ENCODE results near the gene MCC.

MCC gene

GRCh38 chr5:113183694-113184093, 304.6 kb downstream of the MCC start:
- Mint-ChIP-seq H3K4me3 (no peak overlapping the region), H3K36me3 (ENCODE audit: insufficient read depth) (no peaks in the 10 kb centered on the region), H3K4me1 (ENCODE audit: low read depth in 2 of 2) (peaks cover 0 to 10% of the 10 kb centered on the region in 2 donors), H3K27me3 (no peaks in the 10 kb centered on the region), H3K9me3 (no peaks in the 10 kb centered on the region), H3K27ac (no peak overlapping the region)
- DNase-seq (no peak), ATAC-seq (replicated peaks) (no peak)

GRCh38 chr5:113182658-113183344, 305.5 kb downstream of the MCC start:
- ATAC-seq (replicated peaks) (no peak), DNase-seq (no peak)
- no peak overlapping the region for H3K27ac Mint-ChIP-seq
- H3K9me3 Mint-ChIP-seq: no peaks in the 10 kb centered on the region
- no peaks in the 10 kb centered on the region for H3K27me3 Mint-ChIP-seq
- H3K4me3 Mint-ChIP-seq: no peak overlapping the region
- H3K36me3 Mint-ChIP-seq (ENCODE audit: insufficient read depth): no peaks in the 10 kb centered on the region
- H3K4me1 Mint-ChIP-seq (ENCODE audit: low read depth in 2 of 2): peaks cover 0 to 10% of the 10 kb centered on the region in 2 donors

- DNase-seq (no peak), ATAC-seq (replicated peaks) (no peak)
- H3K9me3 Mint-ChIP-seq: no peaks in the 10 kb centered on the region
- H3K27ac Mint-ChIP-seq: no peak overlapping the region
- peaks cover 0 to 2% of the 10 kb centered on the region in 2 donors for H3K27me3 Mint-ChIP-seq
- no peaks in the 10 kb centered on the region for H3K36me3 Mint-ChIP-seq (ENCODE audit: insufficient read depth)
- no peak overlapping the region for H3K4me3 Mint-ChIP-seq
- peaks cover 0 to 10% of the 10 kb centered on the region in 2 donors for H3K4me1 Mint-ChIP-seq (ENCODE audit: low read depth in 2 of 2)
Observed at GRCh38 chr5:113181853-113182490, 306.3 kb downstream of the MCC start.

GRCh38 chr5:113181409-113181808, 306.8 kb downstream of the MCC start:
- Mint-ChIP-seq H3K4me3 (no peak overlapping the region), H3K27ac (no peak overlapping the region), H3K4me1 (ENCODE audit: low read depth in 2 of 2) (peaks cover 0 to 10% of the 10 kb centered on the region in 2 donors), H3K36me3 (ENCODE audit: insufficient read depth) (no peaks in the 10 kb centered on the region), H3K27me3 (peaks cover 6 to 8% of the 10 kb centered on the region in 2 donors), H3K9me3 (no peaks in the 10 kb centered on the region)
- no peak for DNase-seq
- ATAC-seq (replicated peaks): no peak

GRCh38 chr5:113179156-113179555, 309.1 kb downstream of the MCC start:
- Mint-ChIP-seq H3K27me3 (peaks cover 7 to 10% of the 10 kb centered on the region in 2 donors), H3K36me3 (ENCODE audit: insufficient read depth) (no peaks in the 10 kb centered on the region), H3K4me3 (no peak overlapping the region), H3K4me1 (ENCODE audit: low read depth in 2 of 2) (peaks cover 0 to 10% of the 10 kb centered on the region in 2 donors), H3K9me3 (no peaks in the 10 kb centered on the region), H3K27ac (no peak overlapping the region)
- ATAC-seq (replicated peaks): no peak
- DNase-seq: no peak

GRCh38 chr5:113178073-113178779, 310.0 kb downstream of the MCC start:
- H3K36me3 Mint-ChIP-seq (ENCODE audit: insufficient read depth): no peaks in the 10 kb centered on the region
- H3K27me3 Mint-ChIP-seq: peaks cover 10 to 15% of the 10 kb centered on the region in 2 donors
- no peak overlapping the region for H3K4me3 Mint-ChIP-seq
- no peak for ATAC-seq (replicated peaks)
- H3K27ac Mint-ChIP-seq: no peak overlapping the region
- no peaks in the 10 kb centered on the region for H3K9me3 Mint-ChIP-seq
- DNase-seq: no peak
- H3K4me1 Mint-ChIP-seq (ENCODE audit: low read depth in 2 of 2): peaks cover 0 to 10% of the 10 kb centered on the region in 2 donors

- DNase-seq (no peak), ATAC-seq (replicated peaks) (no peak)
- Mint-ChIP-seq H3K27me3 (peaks cover 10 to 23% of the 10 kb centered on the region in 2 donors), H3K4me3 (no peak overlapping the region), H3K9me3 (no peaks in the 10 kb centered on the region), H3K4me1 (ENCODE audit: low read depth in 2 of 2) (peaks cover 0 to 7% of the 10 kb centered on the region in 2 donors), H3K27ac (no peak overlapping the region), H3K36me3 (ENCODE audit: insufficient read depth) (no peaks in the 10 kb centered on the region)
Observed at GRCh38 chr5:113177225-113177624, 311.0 kb downstream of the MCC start.

- DNase-seq: no peak
- H3K4me1 Mint-ChIP-seq (ENCODE audit: low read depth in 2 of 2): peaks cover 0 to 3% of the 10 kb centered on the region in 2 donors
- H3K27ac Mint-ChIP-seq: no peak overlapping the region
- no peaks in the 10 kb centered on the region for H3K9me3 Mint-ChIP-seq
- peaks cover 10 to 23% of the 10 kb centered on the region in 2 donors for H3K27me3 Mint-ChIP-seq
- no peak for ATAC-seq (replicated peaks)
- H3K36me3 Mint-ChIP-seq (ENCODE audit: insufficient read depth): no peaks in the 10 kb centered on the region
- H3K4me3 Mint-ChIP-seq: no peak overlapping the region
Observed at GRCh38 chr5:113176734-113177133, 311.5 kb downstream of the MCC start.

GRCh38 chr5:113176196-113176595, 312.1 kb downstream of the MCC start:
- Mint-ChIP-seq H3K4me1 (ENCODE audit: low read depth in 2 of 2) (no peaks in the 10 kb centered on the region), H3K27ac (no peak overlapping the region), H3K4me3 (no peak overlapping the region), H3K9me3 (no peaks in the 10 kb centered on the region), H3K27me3 (peaks cover 10 to 23% of the 10 kb centered on the region in 2 donors), H3K36me3 (ENCODE audit: insufficient read depth) (no peaks in the 10 kb centered on the region)
- DNase-seq: no peak
- no peak for ATAC-seq (replicated peaks)

- peaks cover 0 to 4% of the 10 kb centered on the region in 2 donors for H3K4me1 Mint-ChIP-seq (ENCODE audit: low read depth in 2 of 2)
- ATAC-seq (replicated peaks): no peak
- no peaks in the 10 kb centered on the region for H3K9me3 Mint-ChIP-seq
Observed at GRCh38 chr5:113172231-113172826, 315.9 kb downstream of the MCC start.

GRCh38 chr5:113171520-113171919, 316.7 kb downstream of the MCC start:
- H3K4me3 Mint-ChIP-seq: no peak overlapping the region
- H3K36me3 Mint-ChIP-seq (ENCODE audit: insufficient read depth): no peaks in the 10 kb centered on the region
- DNase-seq (no peak), ATAC-seq (replicated peaks) (no peak)
- H3K9me3 Mint-ChIP-seq: no peaks in the 10 kb centered on the region
- H3K27me3 Mint-ChIP-seq: peaks cover 3 to 40% of the 10 kb centered on the region in 2 donors
- H3K27ac Mint-ChIP-seq: no peak overlapping the region
- peaks cover 0 to 4% of the 10 kb centered on the region in 2 donors for H3K4me1 Mint-ChIP-seq (ENCODE audit: low read depth in 2 of 2)

More at GRCh38 chr5:113172231-113172826, 315.9 kb downstream of the MCC start:
- DNase-seq: no peak
- Mint-ChIP-seq H3K36me3 (ENCODE audit: insufficient read depth) (no peaks in the 10 kb centered on the region), H3K27me3 (peaks cover 10 to 38% of the 10 kb centered on the region in 2 donors), H3K4me3 (no peak overlapping the region), H3K27ac (no peak overlapping the region)

- no peaks in the 10 kb centered on the region for H3K36me3 Mint-ChIP-seq (ENCODE audit: insufficient read depth)
- H3K9me3 Mint-ChIP-seq: no peaks in the 10 kb centered on the region
- ATAC-seq (replicated peaks): no peak
- no peak overlapping the region for H3K27ac Mint-ChIP-seq
- DNase-seq: no peak
- peaks cover 0 to 38% of the 10 kb centered on the region in 2 donors for H3K27me3 Mint-ChIP-seq
- H3K4me3 Mint-ChIP-seq: no peak overlapping the region
- H3K4me1 Mint-ChIP-seq (ENCODE audit: low read depth in 2 of 2): peaks cover 0 to 4% of the 10 kb centered on the region in 2 donors
Observed at GRCh38 chr5:113170707-113171106, 317.5 kb downstream of the MCC start.

- Mint-ChIP-seq H3K27ac (no peak overlapping the region), H3K36me3 (ENCODE audit: insufficient read depth) (no peaks in the 10 kb centered on the region), H3K9me3 (no peaks in the 10 kb centered on the region), H3K27me3 (peaks cover 0 to 38% of the 10 kb centered on the region in 2 donors), H3K4me3 (no peak overlapping the region), H3K4me1 (ENCODE audit: low read depth in 2 of 2) (peaks cover 0 to 4% of the 10 kb centered on the region in 2 donors)
- no peak for DNase-seq
- ATAC-seq (replicated peaks): no peak
Observed at GRCh38 chr5:113169720-113170119, 318.5 kb downstream of the MCC start.
